PC-9 (cell line): ENCODE results near the gene DIPK1B. TPM values are rescaled to one million over a fixed set of nuclear protein-coding genes. Genes with fewer than 3 reads are reported as not detected.

Experiments used
- BruUV-seq: library from RNA; stranded (reverse); fragments of 400-500 nt; replicated peaks from 2 replicates; lab custom pipeline; 2021; lab: Mats Ljungman, UMichigan
- CTCF ChIA-PET: fragments of 300-600 bp; sonication (Branson Sonifier 250); formaldehyde crosslinking; loops from one replicate; lab custom pipeline; 2022; ENCODE audit warnings: antibody characterized with exemption; lab: Charles Lee
- POLR2A ChIA-PET: fragments of 300-600 bp; sonication (Branson Sonifier 250); formaldehyde crosslinking; loops from one replicate; lab custom pipeline; 2022; ENCODE audit warnings: antibody characterized with exemption; ENCODE audit not compliant: unreplicated experiment; lab: Charles Lee
- DNase-seq, 2 experiments: peaks; one replicate each; pipeline versions ENCODE4 v3.0.0 to v3.0.0-alpha.2; 2015 to 2022; ENCODE audit warnings: mixed read lengths in 1 of 2
- H2AFZ ChIP-seq: fragments of 200-600 bp; sonication (generic); 2 replicates; pipeline ENCODE4 v1.8.1; 2017; ENCODE audit warnings: antibody characterized with exemption
- H3F3A ChIP-seq: fragments of 200-600 bp; sonication (generic); 2 replicates; pipeline ENCODE4 v1.8.1; 2017; ENCODE audit warnings: antibody characterized with exemption, mild to moderate bottlenecking, low read depth; ENCODE audit not compliant: insufficient read depth
- H3K27ac ChIP-seq: fragments of 200-600 bp; sonication (generic); 2 replicates; pipeline ENCODE4 v1.6.1; 2016; ENCODE audit warnings: mixed run types
- H3K27me3 ChIP-seq: fragments of 200-600 bp; sonication (generic); 2 replicates; pipeline ENCODE4 v1.6.1; 2016; ENCODE audit warnings: low read depth, mixed run types; ENCODE audit not compliant: insufficient read depth
- H3K36me3 ChIP-seq: fragments of 200-600 bp; sonication (generic); 2 replicates; pipeline ENCODE4 v1.6.1; 2016; ENCODE audit warnings: low read depth, mixed run types
- H3K4me1 ChIP-seq: fragments of 200-600 bp; sonication (generic); replicated peaks from 2 replicates; pipeline ENCODE4 v1.6.1; 2016; ENCODE audit warnings: mixed run types; ENCODE audit not compliant: insufficient read depth
- H3K4me2 ChIP-seq: fragments of 200-600 bp; sonication (generic); 2 replicates; pipeline ENCODE4 v1.6.1; 2017; ENCODE audit warnings: mixed run types
- H3K4me3 ChIP-seq: fragments of 200-600 bp; sonication (generic); 2 replicates; pipeline ENCODE4 v1.6.1; 2016; ENCODE audit warnings: mixed run types
- H3K79me2 ChIP-seq: fragments of 200-600 bp; sonication (generic); 2 replicates; pipeline ENCODE4 v1.6.1; 2017; ENCODE audit warnings: low read depth, mixed run types
- H3K9me2 ChIP-seq: fragments of 200-600 bp; sonication (generic); 2 replicates; pipeline ENCODE4 v1.8.1; 2017; ENCODE audit warnings: mild to moderate bottlenecking; ENCODE audit not compliant: insufficient read depth
- H3K9me3 ChIP-seq: fragments of 200-600 bp; sonication (generic); 2 replicates; pipeline ENCODE4 v1.8.1; 2016; ENCODE audit warnings: low read depth; ENCODE audit not compliant: insufficient read depth
- H4K20me1 ChIP-seq: fragments of 200-600 bp; sonication (generic); 2 replicates; pipeline ENCODE4 v1.8.1; 2017; ENCODE audit not compliant: insufficient read depth
- EZH2 ChIP-seq: fragments of 200-600 bp; sonication (generic); IDR thresholded peaks from 2 replicates; pipeline ENCODE4 v1.8.0; 2017; ENCODE audit warnings: antibody characterized with exemption, low read depth
- intact Hi-C: fragments of 100-400 bp; cut with micrococcal nuclease; formaldehyde crosslinking; loops from one replicate; pipeline ENCODE4 v1.10.0; 2022; ENCODE audit not compliant: unreplicated experiment
- total RNA-seq: library from RNA; stranded (reverse); gene quantifications from 2 replicates; pipeline ENCODE4 v1.2.3, GENCODE V29; 2021
- TF ChIP-seq, protein P1 (sequence below): fragments of 200-600 bp; sonication (generic); conservative IDR thresholded peaks from 2 replicates; pipeline ENCODE4 v1.6.1; 2017; ENCODE audit warnings: mixed run types, antibody characterized with exemption, mild to moderate bottlenecking, moderate library complexity

Gene DIPK1B
- total RNA-seq, 1 experiment from 2014 or later: 19.0 TPM

DNA sequence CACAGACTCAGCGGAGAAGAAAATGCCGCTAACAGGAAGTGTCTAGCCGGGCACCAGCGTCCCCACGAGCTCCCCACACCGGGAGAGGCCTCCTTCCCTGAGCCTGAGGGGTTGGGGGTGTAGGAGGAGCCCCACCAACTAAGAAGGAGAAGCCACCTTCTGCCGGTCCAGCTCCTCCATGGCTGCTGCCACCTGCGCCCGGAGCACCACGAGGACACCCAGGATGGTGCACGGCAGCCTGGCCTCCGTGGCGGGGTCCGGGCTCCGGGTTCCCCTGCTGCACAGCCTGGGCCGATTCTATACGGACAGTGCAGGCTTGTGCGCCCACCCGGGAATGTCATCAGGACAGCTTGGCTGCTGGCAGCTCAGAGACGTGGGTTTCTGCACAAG, 45.4 kb downstream of the DIPK1B start:
- H3K9me3 ChIP-seq: 0 out of 2 replicates have a peak, but pooled peaks cover 2% of the 10 kb centered on the region
- no peak for DNase-seq
- no TSS peak for BruUV-seq
- no peaks in the 10 kb centered on the region for H3F3A ChIP-seq
- no peak overlapping the region for H2AFZ ChIP-seq
- no peak overlapping the region for H3K4me3 ChIP-seq
- H3K36me3 ChIP-seq: no peaks in the 10 kb centered on the region
- H3K27me3 ChIP-seq: peaks cover 32% of the 10 kb centered on the region
- no peaks in the 10 kb centered on the region for H3K4me1 ChIP-seq
- H3K79me2 ChIP-seq: no peaks in the 10 kb centered on the region
- H4K20me1 ChIP-seq: no peaks in the 10 kb centered on the region
- POLR2A ChIA-PET: interaction anchor here (0.7 kb wide), 1 partner anchor 479 kb away, joined by 3 read pairs; no protein-coding TSS in a partner anchor
- intact Hi-C loops: no loop called here
- TF ChIP-seq, protein P1, sequence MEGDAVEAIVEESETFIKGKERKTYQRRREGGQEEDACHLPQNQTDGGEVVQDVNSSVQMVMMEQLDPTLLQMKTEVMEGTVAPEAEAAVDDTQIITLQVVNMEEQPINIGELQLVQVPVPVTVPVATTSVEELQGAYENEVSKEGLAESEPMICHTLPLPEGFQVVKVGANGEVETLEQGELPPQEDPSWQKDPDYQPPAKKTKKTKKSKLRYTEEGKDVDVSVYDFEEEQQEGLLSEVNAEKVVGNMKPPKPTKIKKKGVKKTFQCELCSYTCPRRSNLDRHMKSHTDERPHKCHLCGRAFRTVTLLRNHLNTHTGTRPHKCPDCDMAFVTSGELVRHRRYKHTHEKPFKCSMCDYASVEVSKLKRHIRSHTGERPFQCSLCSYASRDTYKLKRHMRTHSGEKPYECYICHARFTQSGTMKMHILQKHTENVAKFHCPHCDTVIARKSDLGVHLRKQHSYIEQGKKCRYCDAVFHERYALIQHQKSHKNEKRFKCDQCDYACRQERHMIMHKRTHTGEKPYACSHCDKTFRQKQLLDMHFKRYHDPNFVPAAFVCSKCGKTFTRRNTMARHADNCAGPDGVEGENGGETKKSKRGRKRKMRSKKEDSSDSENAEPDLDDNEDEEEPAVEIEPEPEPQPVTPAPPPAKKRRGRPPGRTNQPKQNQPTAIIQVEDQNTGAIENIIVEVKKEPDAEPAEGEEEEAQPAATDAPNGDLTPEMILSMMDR: no peak
- TF ChIP-seq EZH2: no peak
- no peak overlapping the region for H3K27ac ChIP-seq
- no peak overlapping the region for H3K4me2 ChIP-seq
- CTCF ChIA-PET: interaction anchor here (0.6 kb wide), 1 partner anchor 479 kb away, joined by 3 read pairs; no protein-coding TSS in a partner anchor
- H3K9me2 ChIP-seq: no peaks in the 10 kb centered on the region

DNA sequence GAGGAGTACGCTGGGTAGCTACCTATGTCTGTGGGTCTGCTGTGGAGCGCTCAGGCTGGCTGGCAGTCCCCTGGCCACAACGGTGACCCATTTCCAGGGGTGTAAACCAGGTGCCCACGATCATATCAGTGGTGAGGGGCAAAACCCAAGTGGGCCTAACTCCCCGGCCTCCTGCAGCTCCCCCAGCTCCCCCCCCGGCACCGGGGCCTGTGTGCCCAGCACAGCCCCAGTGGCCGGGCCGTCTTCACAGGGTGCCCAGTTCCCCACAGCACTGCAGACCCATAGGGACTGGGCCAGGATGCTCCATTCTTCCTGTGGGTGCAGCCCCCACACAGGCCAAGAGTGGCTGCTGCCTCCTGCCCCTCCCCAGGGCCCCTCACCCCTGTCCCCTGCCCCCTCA, 46.6 kb downstream of the DIPK1B start:
- POLR2A ChIA-PET: no interaction called here

DNA sequence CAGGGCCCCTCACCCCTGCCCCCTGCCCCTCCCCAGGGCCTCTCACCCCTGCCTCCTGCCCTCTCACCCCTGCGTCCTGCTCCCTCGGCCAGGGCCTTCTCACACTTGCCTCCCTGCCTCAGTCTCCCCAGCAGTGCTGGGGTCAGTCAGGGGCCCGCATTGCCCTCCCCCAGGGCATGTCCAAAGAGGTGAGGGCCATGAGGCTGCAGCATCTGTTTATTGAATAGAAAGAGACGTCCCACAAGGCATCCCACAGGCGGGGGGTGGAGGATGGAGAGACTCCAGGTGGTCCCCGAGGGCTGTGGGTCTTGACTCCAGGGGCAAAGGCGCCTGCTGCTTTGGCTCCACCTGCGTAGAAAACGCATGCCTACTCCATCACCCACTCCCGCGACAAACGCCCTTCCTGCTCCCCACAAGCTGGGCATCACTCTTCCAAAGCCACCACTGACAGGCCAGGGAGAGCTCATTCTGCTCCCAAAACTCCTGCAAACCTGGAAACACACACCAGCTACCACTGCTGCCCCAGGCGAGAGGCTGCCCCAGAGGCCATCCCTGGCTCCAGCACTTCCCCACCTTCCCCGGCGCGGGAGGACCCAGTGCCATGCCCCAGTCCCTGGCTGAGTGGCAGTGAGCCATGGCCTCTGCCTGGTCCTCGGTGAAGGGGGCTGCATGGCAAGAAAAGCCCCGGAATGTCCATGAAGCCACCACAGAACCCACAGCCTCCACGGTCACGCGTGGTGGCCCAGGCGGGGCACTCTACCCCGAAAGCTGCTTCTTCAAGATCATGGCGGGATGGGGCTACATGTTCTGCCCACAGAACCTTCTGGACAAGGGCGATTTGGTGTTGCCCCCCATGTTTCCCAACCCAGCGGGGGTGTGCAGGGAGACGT, 47.3 kb downstream of the DIPK1B start:
- ChIA-PET POLR2A (no interaction called here), CTCF (no interaction called here)
- Histone ChIP-seq H4K20me1 (no peaks in the 10 kb centered on the region), H3K4me3 (no peak overlapping the region), H3K9me2 (no peaks in the 10 kb centered on the region), H3K27ac (no peak overlapping the region), H2AFZ (no peak overlapping the region), H3K36me3 (no peaks in the 10 kb centered on the region), H3K4me2 (no peak overlapping the region), H3F3A (no peaks in the 10 kb centered on the region), H3K4me1 (no peaks in the 10 kb centered on the region), H3K9me3 (no peaks in the 10 kb centered on the region), H3K79me2 (no peaks in the 10 kb centered on the region), H3K27me3 (peaks cover 15% of the 10 kb centered on the region; the same call in 1 of the 2 replicates)
- no peak for DNase-seq
- intact Hi-C loops: no loop called here
- BruUV-seq: no TSS peak
- TF ChIP-seq, protein P1: no peak
- no peak for TF ChIP-seq EZH2

More for the DNA sequence above, 46.6 kb downstream of the DIPK1B start:
- H3K4me1 ChIP-seq: no peaks in the 10 kb centered on the region
- intact Hi-C loops: no loop called here
- no peaks in the 10 kb centered on the region for H3K79me2 ChIP-seq
- no peaks in the 10 kb centered on the region for H3K36me3 ChIP-seq
- no peaks in the 10 kb centered on the region for H3K9me3 ChIP-seq
- no peaks in the 10 kb centered on the region for H3K9me2 ChIP-seq
- H3K27ac ChIP-seq: no peak overlapping the region
- H3K4me2 ChIP-seq: no peak overlapping the region
- no peak overlapping the region for H2AFZ ChIP-seq
- CTCF ChIA-PET: no interaction called here
- TF ChIP-seq EZH2: no peak
- TF ChIP-seq, protein P1: no peak
- H3K4me3 ChIP-seq: no peak overlapping the region
- no peaks in the 10 kb centered on the region for H3F3A ChIP-seq
- no peak for DNase-seq
- peaks cover 20% of the 10 kb centered on the region; the same call in 1 of the 2 replicates for H3K27me3 ChIP-seq
- no peaks in the 10 kb centered on the region for H4K20me1 ChIP-seq
- no TSS peak for BruUV-seq
